ENCODE results near the gene RREB1. TPM values are rescaled to one million over a fixed set of nuclear protein-coding genes. Genes with fewer than 3 reads are reported as not detected.

Gene RREB1
- total RNA-seq, 1 donor from 2014 or later, result 12.7 TPM

DNA sequence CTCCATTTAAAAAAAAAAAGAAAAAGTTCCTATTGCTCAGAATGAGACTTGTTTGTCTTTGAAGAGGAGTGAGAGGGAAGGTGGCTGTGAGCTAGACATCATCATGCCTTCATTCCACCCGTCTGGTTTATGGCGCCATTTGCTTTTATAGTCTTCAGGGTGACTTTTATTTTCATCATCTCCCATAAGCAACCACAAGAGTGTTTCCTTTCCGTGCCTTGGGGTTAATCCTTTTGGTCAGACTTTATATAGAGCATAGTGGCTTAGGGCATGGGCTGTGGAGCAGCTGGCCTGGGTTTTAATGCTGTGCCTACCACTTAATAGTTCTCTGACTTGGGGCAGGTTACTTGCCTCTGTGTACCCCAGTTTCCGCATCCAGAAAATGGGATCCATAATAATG lies 77.8 kb downstream of the RREB1 start:
- intact Hi-C loops (cut with micrococcal nuclease), result loop anchor here (5.0 kb wide), 1 partner anchor 33 kb away; no protein-coding TSS in a partner anchor
- H3K36me3 Mint-ChIP-seq (ENCODE audit: low read depth), result peaks cover 51% of the 10 kb centered on the region

DNA sequence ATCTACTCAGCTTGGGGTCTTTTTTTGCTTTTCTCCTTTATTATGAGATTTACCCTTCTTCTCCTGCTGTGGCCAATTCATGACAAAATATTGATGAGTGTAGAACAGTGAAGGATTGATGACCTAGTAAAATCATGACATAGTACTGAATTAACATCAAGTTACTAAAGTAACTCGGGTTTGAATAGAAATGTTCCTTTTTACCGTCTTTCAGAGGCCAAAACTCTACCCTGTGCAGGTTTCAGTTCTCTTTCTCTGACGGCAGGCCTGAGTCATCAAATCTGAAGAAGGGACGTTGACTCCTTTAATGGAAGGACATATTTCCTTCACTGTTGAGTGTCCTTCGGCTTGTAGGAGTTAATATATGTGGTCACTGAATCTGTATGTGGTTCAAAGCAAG lies 80.7 kb downstream of the RREB1 start:
- no peaks in the 10 kb centered on the region for H3K27me3 Mint-ChIP-seq (ENCODE audit: insufficient read depth)
- H3K9me3 Mint-ChIP-seq, result no peaks in the 10 kb centered on the region
- peaks cover 8% of the 10 kb centered on the region for H3K4me1 Mint-ChIP-seq (ENCODE audit: low read depth)
- DNase-seq (ENCODE audit: low spot score), result no peak
- H3K27ac Mint-ChIP-seq, result no peak overlapping the region
- H3K36me3 Mint-ChIP-seq (ENCODE audit: low read depth), result peaks cover 45% of the 10 kb centered on the region
- intact Hi-C loops (cut with micrococcal nuclease), result loop anchor here (5.0 kb wide), 1 partner anchor 36 kb away; no protein-coding TSS in a partner anchor
- no peak overlapping the region for H3K4me3 Mint-ChIP-seq

More for the DNA sequence above, 77.8 kb downstream of the RREB1 start:
- DNase-seq (ENCODE audit: low spot score), result no peak
- H3K27ac Mint-ChIP-seq, result no peak overlapping the region
- no peaks in the 10 kb centered on the region for H3K9me3 Mint-ChIP-seq
- peaks cover 8% of the 10 kb centered on the region for H3K4me1 Mint-ChIP-seq (ENCODE audit: low read depth)
- H3K4me3 Mint-ChIP-seq, result no peak overlapping the region
- no peaks in the 10 kb centered on the region for H3K27me3 Mint-ChIP-seq (ENCODE audit: insufficient read depth)

DNA sequence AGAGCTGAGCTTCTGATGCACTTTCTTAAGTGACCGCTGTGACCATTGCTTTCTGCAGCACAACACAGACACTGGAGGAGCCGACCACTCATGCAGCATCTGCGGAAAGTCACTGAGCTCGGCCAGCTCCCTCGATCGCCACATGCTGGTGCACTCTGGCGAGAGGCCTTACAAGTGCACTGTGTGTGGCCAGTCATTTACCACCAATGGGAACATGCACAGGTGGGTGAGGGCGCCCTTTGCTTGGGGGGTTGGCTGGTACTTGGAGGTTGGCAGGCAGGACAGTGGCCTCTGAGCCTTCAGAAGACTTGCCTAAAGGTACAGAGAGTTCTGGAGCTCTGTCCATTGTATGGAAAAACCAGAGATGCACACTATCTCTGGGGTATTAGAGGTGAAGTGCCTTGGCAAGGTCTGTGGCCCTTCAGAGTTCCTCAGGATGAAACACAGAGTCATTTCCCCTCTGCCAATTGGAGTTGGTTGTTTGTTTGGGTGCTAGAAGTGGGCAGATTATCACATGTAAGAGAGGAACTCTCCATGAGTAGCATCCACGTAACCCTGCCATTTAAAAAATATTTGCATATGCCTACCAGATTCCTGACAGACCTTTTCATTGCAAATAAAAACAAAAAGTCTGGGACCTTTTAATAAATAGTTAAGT lies 81.5 kb downstream of the RREB1 start:
- Mint-ChIP-seq H3K27me3 (ENCODE audit: insufficient read depth) (no peaks in the 10 kb centered on the region), H3K27ac (no peak overlapping the region), H3K36me3 (ENCODE audit: low read depth) (peaks cover 45% of the 10 kb centered on the region), H3K9me3 (no peaks in the 10 kb centered on the region), H3K4me3 (no peak overlapping the region), H3K4me1 (ENCODE audit: low read depth) (peaks cover 8% of the 10 kb centered on the region)
- DNase-seq (ENCODE audit: low spot score), result no peak
- intact Hi-C loops (cut with micrococcal nuclease), result loop anchor here (5.0 kb wide), 1 partner anchor 37 kb away; no protein-coding TSS in a partner anchor

DNA sequence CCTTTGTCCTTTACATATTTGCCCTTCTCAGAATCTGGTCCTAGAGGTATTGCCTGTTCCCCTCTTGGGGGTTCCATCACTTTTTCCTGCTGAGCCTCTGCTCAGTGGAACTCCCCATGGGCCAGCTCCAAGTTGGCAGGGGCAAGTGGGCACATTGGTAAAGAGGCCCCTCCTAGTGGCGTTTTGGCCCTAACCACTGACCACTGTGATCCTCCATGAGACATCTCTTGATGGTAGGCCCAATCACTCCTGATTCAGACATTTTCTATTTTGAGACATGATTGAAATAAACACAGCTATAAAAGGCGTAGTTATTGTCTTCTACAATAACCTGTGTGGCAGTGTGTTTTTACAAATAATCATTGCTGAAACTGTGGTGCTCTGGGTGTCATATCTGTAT lies 83.0 kb downstream of the RREB1 start:
- H3K4me1 Mint-ChIP-seq (ENCODE audit: low read depth), result peaks cover 13% of the 10 kb centered on the region
- H3K9me3 Mint-ChIP-seq, result no peaks in the 10 kb centered on the region
- no peak overlapping the region for H3K4me3 Mint-ChIP-seq
- DNase-seq (ENCODE audit: low spot score), result no peak
- H3K27ac Mint-ChIP-seq, result no peak overlapping the region
- H3K36me3 Mint-ChIP-seq (ENCODE audit: low read depth), result peaks cover 39% of the 10 kb centered on the region
- no peaks in the 10 kb centered on the region for H3K27me3 Mint-ChIP-seq (ENCODE audit: insufficient read depth)
- intact Hi-C loops (cut with micrococcal nuclease), result no loop called here

DNA sequence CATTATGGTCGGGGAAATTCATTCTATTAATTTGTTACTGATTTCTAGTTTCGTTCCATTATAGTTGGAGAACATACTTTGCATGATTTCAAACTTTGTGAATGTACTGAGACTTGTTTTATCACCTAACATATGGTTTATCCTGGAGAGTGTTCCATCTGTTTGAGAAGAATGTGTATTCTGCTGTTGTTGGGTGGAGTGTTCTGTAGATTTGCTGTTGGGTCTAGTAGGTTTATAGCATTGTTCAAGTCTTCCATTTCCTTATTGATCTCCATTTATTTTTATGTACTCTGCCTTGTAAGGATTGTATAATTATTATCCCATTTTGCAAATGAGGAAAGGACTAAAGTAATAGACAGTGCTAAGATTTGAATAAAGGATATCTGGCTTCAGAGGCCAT lies 85.4 kb downstream of the RREB1 start:
- no peak for DNase-seq (ENCODE audit: low spot score)
- peaks cover 22% of the 10 kb centered on the region for H3K4me1 Mint-ChIP-seq (ENCODE audit: low read depth)
- no peaks in the 10 kb centered on the region for H3K27me3 Mint-ChIP-seq (ENCODE audit: insufficient read depth)
- no peak overlapping the region for H3K4me3 Mint-ChIP-seq
- H3K36me3 Mint-ChIP-seq (ENCODE audit: low read depth), result peaks cover 29% of the 10 kb centered on the region
- H3K9me3 Mint-ChIP-seq, result no peaks in the 10 kb centered on the region
- no peak overlapping the region for H3K27ac Mint-ChIP-seq
- intact Hi-C loops (cut with micrococcal nuclease), result no loop called here

DNA sequence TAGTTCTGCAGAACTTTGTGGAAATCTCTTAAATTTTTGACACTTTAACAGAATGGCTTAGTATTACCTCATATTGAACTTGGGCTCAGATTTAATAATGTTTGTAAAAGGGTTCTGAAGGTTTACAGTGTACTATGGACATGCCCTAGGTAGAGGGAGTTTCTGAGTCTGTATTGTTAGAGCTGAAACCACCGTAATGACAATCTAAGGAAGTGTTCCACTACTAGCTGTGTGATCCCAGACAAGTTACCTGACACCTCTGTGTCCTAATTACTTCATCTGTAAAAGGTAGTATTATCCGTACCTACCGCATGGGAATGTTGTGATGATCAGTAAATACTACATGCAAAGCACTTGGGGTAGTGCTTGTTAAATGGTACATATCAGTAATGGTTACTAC lies 86.9 kb downstream of the RREB1 start:
- Mint-ChIP-seq H3K9me3 (no peaks in the 10 kb centered on the region), H3K4me1 (ENCODE audit: low read depth) (peaks cover 14% of the 10 kb centered on the region), H3K27ac (no peak overlapping the region), H3K4me3 (no peak overlapping the region), H3K36me3 (ENCODE audit: low read depth) (peaks cover 16% of the 10 kb centered on the region), H3K27me3 (ENCODE audit: insufficient read depth) (no peaks in the 10 kb centered on the region)
- no peak for DNase-seq (ENCODE audit: low spot score)
- intact Hi-C loops (cut with micrococcal nuclease), result no loop called here

DNA sequence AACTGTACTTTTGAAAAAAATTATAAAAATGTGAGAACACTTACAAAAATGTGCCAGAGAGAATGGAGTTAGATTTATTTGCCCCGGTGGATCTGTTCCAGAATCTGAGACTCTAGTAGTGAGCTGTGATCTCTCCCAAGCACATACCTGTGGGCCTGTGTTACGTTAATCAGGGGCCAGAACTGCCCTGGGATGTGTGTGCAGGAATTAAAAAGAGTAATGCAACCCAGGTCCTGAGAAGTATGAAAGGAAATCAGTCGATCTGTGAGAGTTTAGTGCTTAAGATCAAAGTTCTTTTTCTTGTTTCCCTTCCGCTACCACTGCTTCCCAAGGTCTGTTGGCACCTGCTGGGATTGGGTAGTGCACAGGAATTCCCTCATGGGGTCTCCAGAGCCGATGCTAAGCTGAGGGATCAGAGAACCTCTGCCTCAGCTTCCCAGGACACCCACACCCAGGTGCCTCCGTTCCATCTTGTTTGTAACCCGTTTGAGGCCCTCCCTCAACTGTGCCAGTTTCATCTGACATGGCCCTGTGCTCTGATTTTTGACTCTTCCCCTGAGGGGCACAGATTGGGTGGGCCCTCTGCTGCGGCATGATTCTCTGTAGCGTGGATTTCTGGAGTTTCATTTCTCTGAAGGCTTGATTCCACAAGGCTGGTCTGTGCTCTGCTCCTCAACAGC lies 87.7 kb downstream of the RREB1 start:
- H3K9me3 Mint-ChIP-seq, result no peaks in the 10 kb centered on the region
- DNase-seq (ENCODE audit: low spot score), result no peak
- no peak overlapping the region for H3K4me3 Mint-ChIP-seq
- H3K36me3 Mint-ChIP-seq (ENCODE audit: low read depth), result peaks cover 16% of the 10 kb centered on the region
- no peak overlapping the region for H3K27ac Mint-ChIP-seq
- intact Hi-C loops (cut with micrococcal nuclease), result no loop called here
- H3K27me3 Mint-ChIP-seq (ENCODE audit: insufficient read depth), result no peaks in the 10 kb centered on the region
- H3K4me1 Mint-ChIP-seq (ENCODE audit: low read depth), result peaks cover 14% of the 10 kb centered on the region

DNA sequence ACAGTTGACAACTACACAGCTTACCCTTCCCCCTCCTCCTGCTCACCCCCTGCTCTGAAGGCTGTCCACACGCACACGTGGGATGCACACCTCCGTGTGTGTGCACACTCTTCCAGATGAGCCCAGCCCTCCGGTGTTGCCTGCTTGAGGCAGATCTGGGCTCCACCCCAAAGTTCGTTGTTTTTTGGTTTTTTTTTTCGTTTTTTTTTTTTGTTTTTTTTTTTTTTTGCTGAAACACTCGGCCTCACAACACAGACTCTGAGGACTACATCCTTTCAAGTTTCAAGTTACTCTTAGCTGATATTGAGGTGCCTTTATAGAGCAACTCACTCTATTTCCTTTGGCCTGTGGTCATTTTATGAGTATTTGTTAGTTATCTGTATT lies 88.2 kb downstream of the RREB1 start:
- DNase-seq (ENCODE audit: low spot score), result no peak
- intact Hi-C loops (cut with micrococcal nuclease), result no loop called here
- H3K27me3 Mint-ChIP-seq (ENCODE audit: insufficient read depth), result no peaks in the 10 kb centered on the region
- H3K9me3 Mint-ChIP-seq, result no peaks in the 10 kb centered on the region
- peaks cover 14% of the 10 kb centered on the region for H3K4me1 Mint-ChIP-seq (ENCODE audit: low read depth)
- no peak overlapping the region for H3K27ac Mint-ChIP-seq
- no peak overlapping the region for H3K4me3 Mint-ChIP-seq
- H3K36me3 Mint-ChIP-seq (ENCODE audit: low read depth), result peaks cover 10% of the 10 kb centered on the region

DNA sequence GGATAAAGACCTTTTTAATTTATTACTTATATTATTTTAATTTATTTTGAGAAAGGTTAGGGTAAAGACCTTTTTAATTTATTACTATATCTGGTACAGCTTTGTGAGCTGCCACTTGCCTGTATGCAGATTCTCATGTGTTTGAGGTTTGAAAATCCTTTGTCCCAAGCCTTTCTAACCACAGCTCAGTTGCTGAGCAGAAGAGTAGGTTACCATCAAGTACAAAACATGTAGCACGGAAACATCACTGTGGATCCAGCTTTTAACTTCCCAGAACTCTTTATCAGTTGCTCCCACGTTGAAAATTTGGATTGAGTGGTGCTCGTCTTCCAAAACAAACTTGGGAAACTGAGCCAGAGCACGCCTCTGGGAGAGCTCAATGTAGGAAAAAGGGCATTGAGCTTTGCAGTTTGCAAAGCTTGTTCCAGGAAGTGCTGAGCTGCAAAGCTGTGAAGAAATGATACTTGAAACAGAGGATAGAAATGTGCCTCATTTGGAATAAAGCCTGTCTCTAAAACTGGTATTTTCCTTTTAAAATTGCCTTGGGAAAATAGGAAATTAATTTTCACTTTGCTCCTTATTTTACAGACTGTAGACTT lies 89.0 kb downstream of the RREB1 start:
- peaks cover 18% of the 10 kb centered on the region for H3K4me1 Mint-ChIP-seq (ENCODE audit: low read depth)
- no peak overlapping the region for H3K27ac Mint-ChIP-seq
- H3K36me3 Mint-ChIP-seq (ENCODE audit: low read depth), result peaks cover 8% of the 10 kb centered on the region

DNA sequence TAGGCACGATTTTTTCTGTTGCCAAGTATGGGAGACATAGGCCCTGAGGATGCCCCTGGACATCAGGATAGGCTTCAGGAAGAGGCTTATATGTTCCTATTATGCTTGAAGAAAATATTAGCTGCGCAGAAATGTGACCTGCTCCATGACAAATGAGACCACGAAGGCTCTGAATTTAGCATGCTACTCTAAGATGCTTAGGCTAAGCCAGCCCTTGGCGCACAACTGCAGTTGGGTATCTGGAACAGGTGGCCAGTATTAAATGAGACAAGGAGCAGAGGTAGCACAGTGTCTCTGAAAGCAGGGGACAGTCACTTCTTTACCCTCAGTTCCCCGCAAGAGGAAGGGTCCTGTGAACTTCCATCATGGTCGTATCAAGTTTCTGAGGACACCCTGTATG lies 90.0 kb downstream of the RREB1 start:
- DNase-seq (ENCODE audit: low spot score), result no peak
- Mint-ChIP-seq H3K36me3 (ENCODE audit: low read depth) (peaks cover 9% of the 10 kb centered on the region), H3K27me3 (ENCODE audit: insufficient read depth) (no peaks in the 10 kb centered on the region), H3K4me1 (ENCODE audit: low read depth) (peaks cover 25% of the 10 kb centered on the region), H3K4me3 (no peak overlapping the region), H3K9me3 (no peaks in the 10 kb centered on the region), H3K27ac (no peak overlapping the region)
- intact Hi-C loops (cut with micrococcal nuclease), result no loop called here

More for the DNA sequence above, 89.0 kb downstream of the RREB1 start:
- intact Hi-C loops (cut with micrococcal nuclease), result no loop called here
- H3K27me3 Mint-ChIP-seq (ENCODE audit: insufficient read depth), result no peaks in the 10 kb centered on the region
- DNase-seq (ENCODE audit: low spot score), result no peak
- no peak overlapping the region for H3K4me3 Mint-ChIP-seq
- H3K9me3 Mint-ChIP-seq, result no peaks in the 10 kb centered on the region

DNA sequence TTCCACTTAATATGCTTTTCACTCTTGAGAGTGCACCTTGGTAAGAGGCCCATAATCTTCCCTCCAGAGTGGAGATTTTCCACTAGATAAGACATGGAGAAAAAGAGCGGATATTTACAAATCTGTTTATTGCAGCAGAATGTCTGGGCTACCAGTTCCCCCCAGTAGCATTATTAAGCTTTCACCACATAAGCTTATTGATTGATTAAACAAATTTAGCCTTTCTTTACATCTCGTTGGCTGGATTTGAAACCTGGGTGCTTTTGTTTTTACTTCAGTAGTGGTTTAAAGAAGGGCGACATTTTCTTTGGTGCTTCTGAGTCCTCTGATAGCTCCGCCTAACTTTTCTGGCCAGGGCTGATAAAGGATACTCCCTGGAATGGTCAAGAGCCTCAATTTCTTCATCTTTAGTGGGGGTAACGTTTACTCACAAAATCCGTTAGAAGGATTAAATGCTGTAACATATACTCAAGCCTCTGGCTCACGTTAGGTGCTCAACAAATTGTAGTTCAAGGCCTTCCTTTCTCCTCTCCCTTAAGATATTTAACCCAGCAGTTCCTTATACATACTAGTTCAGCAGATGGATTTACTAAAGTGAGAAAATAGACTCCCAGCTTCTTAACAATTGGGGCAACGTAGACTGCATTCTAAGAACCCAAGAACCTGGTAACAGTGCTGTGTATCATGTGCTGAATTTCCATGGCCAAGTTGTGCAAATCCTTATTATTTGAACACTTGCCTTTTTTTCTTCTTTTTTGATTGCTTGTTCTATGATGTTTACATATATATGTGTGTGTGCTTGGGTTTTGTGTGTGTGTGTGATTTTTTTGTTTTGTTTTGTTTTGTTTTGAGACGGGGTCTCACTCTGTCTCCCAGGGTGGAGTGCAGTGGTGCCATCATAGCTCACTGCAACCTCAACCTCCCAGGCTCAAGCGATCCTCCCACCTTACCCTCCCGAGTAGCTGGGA lies 91.4 kb downstream of the RREB1 start:
- Mint-ChIP-seq H3K4me1 (ENCODE audit: low read depth) (peaks cover 25% of the 10 kb centered on the region), H3K27ac (no peak overlapping the region), H3K4me3 (no peak overlapping the region), H3K27me3 (ENCODE audit: insufficient read depth) (no peaks in the 10 kb centered on the region), H3K9me3 (no peaks in the 10 kb centered on the region), H3K36me3 (ENCODE audit: low read depth) (peaks cover 8% of the 10 kb centered on the region)
- DNase-seq (ENCODE audit: low spot score), result no peak
- intact Hi-C loops (cut with micrococcal nuclease), result no loop called here

DNA sequence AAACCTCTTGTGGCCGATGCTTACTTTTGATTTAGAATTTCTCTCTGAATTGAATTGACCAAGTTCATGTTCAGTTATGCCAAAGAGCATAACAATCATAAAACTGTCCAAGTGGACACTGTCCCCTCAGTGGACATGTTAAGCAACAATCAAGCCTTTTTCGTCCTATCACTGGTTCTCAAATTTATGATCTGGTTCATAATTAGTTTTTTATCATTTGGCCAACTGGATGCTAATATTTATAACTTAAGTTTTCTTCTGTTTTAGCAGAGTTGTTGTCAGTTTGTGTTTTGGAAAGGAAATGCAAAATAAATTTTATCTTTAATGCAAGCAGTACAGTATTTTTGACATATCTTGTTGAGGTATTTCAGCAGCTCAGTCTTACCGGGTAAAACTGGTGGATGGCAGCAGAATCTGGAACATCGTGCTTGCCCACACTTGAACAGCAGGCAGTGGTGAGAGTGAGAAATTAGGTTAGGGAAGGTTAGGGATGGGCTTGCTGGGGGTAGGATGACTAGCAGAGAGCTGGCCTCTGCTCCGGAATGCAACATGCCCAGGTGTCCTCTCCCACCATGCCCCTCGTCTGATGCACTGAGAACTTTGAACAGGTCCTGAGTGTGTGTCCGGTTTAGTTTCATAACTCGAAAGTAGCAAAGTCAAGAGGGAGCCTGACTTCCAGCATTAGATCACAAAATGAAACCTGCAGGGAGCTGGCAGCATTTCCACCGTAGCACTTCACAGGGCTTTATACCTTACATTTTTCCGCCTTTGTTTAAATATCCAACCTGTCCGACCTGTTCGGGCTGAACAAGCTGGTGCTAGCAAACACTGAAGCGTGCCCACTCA lies 93.1 kb downstream of the RREB1 start:
- no peak for DNase-seq (ENCODE audit: low spot score)
- no peaks in the 10 kb centered on the region for H3K27me3 Mint-ChIP-seq (ENCODE audit: insufficient read depth)
- H3K36me3 Mint-ChIP-seq (ENCODE audit: low read depth), result peaks cover 8% of the 10 kb centered on the region
- H3K9me3 Mint-ChIP-seq, result no peaks in the 10 kb centered on the region
- intact Hi-C loops (cut with micrococcal nuclease), result no loop called here
- no peak overlapping the region for H3K4me3 Mint-ChIP-seq
- H3K27ac Mint-ChIP-seq, result no peak overlapping the region
- peaks cover 20% of the 10 kb centered on the region for H3K4me1 Mint-ChIP-seq (ENCODE audit: low read depth)
